Gastroesophageal sphincter (tissue), 3 donors: Measurements from ENCODE around the gene TMEM165.

Source experiments
- EP300 ChIP-seq: sonication (generic); formaldehyde crosslinking; IDR thresholded peaks from one replicate; pipeline ENCODE4 v1.6.1; 2017; ENCODE audit warnings: antibody characterized with exemption, mild to moderate bottlenecking
- TF ChIP-seq, protein P1 (sequence below), 4 experiments: fragments of 200-600 bp in 2 of 4; fragments of 450-650 bp in 2 of 4; sonication (generic) in 1 of 4; IDR thresholded peaks; one replicate each; pipeline ENCODE4 v1.5.1; 2017 to 2019; ENCODE audit warnings: antibody characterized with exemption in 4 of 4, mild to moderate bottlenecking in 2 of 4, moderate library complexity in 2 of 4

DNA sequence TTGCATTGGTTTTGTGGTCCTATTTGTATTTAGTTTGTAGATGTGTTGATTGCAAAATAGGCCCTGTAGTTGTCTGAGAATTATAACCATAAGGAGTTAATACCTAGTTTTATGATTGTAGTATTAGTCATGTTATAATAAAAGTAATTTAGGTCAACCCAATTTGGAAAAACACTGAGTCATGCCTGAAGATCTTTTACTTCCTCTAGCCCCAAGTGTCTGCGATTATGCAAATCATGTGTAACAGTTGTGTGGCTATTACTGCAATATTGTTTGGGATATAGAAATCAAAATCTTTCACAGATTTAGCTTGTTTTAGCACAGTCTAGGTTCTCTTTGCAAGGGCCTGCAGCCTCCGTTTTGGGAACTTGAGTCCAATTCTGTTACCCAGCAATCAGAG is 37.1 kb upstream of the TMEM165 start:
- TF ChIP-seq, protein P1, sequence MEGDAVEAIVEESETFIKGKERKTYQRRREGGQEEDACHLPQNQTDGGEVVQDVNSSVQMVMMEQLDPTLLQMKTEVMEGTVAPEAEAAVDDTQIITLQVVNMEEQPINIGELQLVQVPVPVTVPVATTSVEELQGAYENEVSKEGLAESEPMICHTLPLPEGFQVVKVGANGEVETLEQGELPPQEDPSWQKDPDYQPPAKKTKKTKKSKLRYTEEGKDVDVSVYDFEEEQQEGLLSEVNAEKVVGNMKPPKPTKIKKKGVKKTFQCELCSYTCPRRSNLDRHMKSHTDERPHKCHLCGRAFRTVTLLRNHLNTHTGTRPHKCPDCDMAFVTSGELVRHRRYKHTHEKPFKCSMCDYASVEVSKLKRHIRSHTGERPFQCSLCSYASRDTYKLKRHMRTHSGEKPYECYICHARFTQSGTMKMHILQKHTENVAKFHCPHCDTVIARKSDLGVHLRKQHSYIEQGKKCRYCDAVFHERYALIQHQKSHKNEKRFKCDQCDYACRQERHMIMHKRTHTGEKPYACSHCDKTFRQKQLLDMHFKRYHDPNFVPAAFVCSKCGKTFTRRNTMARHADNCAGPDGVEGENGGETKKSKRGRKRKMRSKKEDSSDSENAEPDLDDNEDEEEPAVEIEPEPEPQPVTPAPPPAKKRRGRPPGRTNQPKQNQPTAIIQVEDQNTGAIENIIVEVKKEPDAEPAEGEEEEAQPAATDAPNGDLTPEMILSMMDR (IDR thresholded peaks at IDR 0.05), result no peak
- no peak for TF ChIP-seq EP300
